Urinary bladder (tissue), 4 donors: Measurements from ENCODE around the gene TXNRD3. TPM values are rescaled to one million over a fixed set of nuclear protein-coding genes. Genes with fewer than 3 reads are reported as not detected.

Experiments used
- DNase-seq: peaks from one replicate; pipeline ENCODE4 v3.0.0-alpha.2; 2015; ENCODE audit errors: extremely low spot score
- H3K27ac ChIP-seq: one replicate; pipeline ENCODE4 v1.5.1; 2013; ENCODE audit warnings: low read depth, mild to moderate bottlenecking, moderate library complexity
- H3K36me3 ChIP-seq: one replicate; pipeline ENCODE4 v1.6.1; 2013; ENCODE audit warnings: mild to moderate bottlenecking, moderate library complexity; ENCODE audit not compliant: insufficient read depth
- H3K4me1 ChIP-seq: one replicate; pipeline ENCODE4 v1.6.1; 2013; ENCODE audit warnings: mild to moderate bottlenecking, moderate library complexity; ENCODE audit not compliant: insufficient read depth
- H3K4me3 ChIP-seq: one replicate; pipeline ENCODE4 v1.5.1; 2013; ENCODE audit warnings: low read depth, low read length
- WGBS: extraction: QIAGEN DNeasy Blood & Tissue Kit; methylation state at CpG from one replicate; pipeline ENCODE4 v1.1.7; 2013; 5-methylcytosine and 5-hydroxymethylcytosine counted together
- polyA plus RNA-seq: library from polyadenylated mRNA; stranded (reverse); fragments of 200-250 nt; gene quantifications from one replicate; pipeline ENCODE4 v1.2.3, GENCODE V29; 2013
- total RNA-seq: library from RNA; depleted of rRNA; stranded (reverse); fragments of >200 nt; gene quantifications from one replicate; pipeline ENCODE4 v1.2.3, GENCODE V29; 2014
- donor health status: healthy with polysubstance abuse.
- donor health status: healthy.

TXNRD3 gene
- total and polyA plus RNA-seq, 2 donors, result 7.2 to 17.8 TPM

DNA sequence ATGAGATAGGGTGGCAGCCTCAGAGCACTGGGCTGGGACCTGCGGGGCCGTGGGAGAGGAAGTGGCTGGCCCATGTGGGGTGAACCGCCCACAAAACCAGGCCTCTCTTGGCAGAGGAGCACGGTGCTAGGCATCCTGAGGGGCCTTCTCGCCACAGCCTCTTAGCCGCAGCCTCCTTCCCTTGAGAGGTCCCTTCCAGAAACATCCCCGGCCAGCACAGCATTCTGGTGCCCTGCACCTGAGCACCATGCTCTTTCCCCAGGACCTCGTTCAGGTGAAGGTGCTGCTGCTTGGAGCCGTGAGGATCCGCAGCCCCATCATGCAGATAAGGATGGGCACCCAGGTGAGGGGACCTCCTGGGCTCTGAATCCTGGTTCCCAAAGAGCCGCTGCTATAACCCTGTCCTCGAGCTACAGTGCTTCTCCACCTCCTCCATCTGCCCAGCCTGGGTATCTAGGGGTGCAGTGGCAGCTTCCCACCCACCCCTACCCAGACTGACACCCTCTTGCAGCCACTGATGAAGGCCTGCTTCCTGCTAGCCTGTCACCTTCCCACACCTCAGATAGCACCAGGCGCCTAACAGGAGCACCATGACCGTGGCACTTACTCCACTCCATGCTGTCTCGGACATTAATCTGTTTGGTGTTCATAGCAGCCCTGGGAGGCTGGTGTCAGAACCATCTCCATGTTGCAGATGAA lies 11.2 kb upstream of the TXNRD3 start:
- H3K4me1 ChIP-seq, result no peaks in the 10 kb centered on the region
- no peak for DNase-seq
- WGBS, result 87% methylated on average over 15 of the region's 15 CpGs
- no peak overlapping the region for H3K4me3 ChIP-seq
- no peaks in the 10 kb centered on the region for H3K36me3 ChIP-seq
- no peak overlapping the region for H3K27ac ChIP-seq

DNA sequence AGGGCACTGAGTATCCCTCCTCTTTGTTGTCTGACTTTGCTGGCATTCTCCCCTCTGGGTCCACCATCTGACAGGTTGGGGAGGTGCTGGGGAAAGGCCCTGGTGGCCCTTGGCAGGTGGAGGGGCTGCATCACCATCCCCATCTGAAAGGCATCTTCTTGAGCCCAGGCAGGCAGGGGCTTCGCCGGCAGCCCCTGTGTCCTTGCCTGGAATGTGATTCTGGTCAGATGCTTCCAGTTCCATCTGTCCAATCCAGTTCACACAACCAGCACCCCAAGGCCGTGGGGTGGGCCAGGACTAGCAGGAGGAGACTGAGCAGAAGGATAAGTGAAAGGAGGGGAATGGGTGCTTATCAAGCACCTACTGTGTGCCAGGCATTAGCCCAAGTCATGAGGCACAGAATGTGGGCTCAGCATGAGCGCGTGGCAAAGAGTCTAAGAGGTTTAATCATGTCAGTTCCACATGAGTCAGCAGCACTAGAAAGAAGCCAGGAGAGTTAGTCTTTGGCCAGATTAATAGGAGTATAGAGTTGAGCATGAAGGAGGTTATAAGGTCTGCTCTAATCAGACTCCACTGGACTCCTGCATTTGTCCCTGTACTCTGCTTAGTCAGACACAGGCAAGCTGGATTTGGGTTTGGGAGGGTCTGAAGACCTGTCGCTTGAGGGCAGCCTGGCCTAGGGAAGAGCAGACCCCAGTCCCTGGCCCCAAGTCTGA lies 10.5 kb upstream of the TXNRD3 start:
- Histone ChIP-seq H3K4me1 (no peaks in the 10 kb centered on the region), H3K4me3 (no peak overlapping the region), H3K27ac (no peak overlapping the region), H3K36me3 (no peaks in the 10 kb centered on the region)
- 75% methylated on average over 6 of the region's 6 CpGs for WGBS
- no peak for DNase-seq

- 55% methylated on average over 5 of the region's 5 CpGs for WGBS
- Histone ChIP-seq H3K27ac (no peak overlapping the region), H3K4me1 (no peaks in the 10 kb centered on the region), H3K36me3 (no peaks in the 10 kb centered on the region), H3K4me3 (no peak overlapping the region)
- no peak for DNase-seq
Observed at GRCh38 chr3:126664591-126665214, 9.8 kb upstream of the TXNRD3 start.

GRCh38 chr3:126663750-126664149 lies 8.8 kb upstream of the TXNRD3 start:
- no peak overlapping the region for H3K27ac ChIP-seq
- WGBS, result 90% methylated on average over 8 of the region's 8 CpGs
- DNase-seq, result no peak
- no peak overlapping the region for H3K4me3 ChIP-seq
- H3K4me1 ChIP-seq, result no peaks in the 10 kb centered on the region
- no peaks in the 10 kb centered on the region for H3K36me3 ChIP-seq

GRCh38 chr3:126663257-126663656 lies 8.3 kb upstream of the TXNRD3 start:
- 79% methylated on average over 4 of the region's 4 CpGs for WGBS
- DNase-seq, result no peak
- no peak overlapping the region for H3K4me3 ChIP-seq
- H3K27ac ChIP-seq, result no peak overlapping the region
- H3K4me1 ChIP-seq, result no peaks in the 10 kb centered on the region
- H3K36me3 ChIP-seq, result no peaks in the 10 kb centered on the region

DNA sequence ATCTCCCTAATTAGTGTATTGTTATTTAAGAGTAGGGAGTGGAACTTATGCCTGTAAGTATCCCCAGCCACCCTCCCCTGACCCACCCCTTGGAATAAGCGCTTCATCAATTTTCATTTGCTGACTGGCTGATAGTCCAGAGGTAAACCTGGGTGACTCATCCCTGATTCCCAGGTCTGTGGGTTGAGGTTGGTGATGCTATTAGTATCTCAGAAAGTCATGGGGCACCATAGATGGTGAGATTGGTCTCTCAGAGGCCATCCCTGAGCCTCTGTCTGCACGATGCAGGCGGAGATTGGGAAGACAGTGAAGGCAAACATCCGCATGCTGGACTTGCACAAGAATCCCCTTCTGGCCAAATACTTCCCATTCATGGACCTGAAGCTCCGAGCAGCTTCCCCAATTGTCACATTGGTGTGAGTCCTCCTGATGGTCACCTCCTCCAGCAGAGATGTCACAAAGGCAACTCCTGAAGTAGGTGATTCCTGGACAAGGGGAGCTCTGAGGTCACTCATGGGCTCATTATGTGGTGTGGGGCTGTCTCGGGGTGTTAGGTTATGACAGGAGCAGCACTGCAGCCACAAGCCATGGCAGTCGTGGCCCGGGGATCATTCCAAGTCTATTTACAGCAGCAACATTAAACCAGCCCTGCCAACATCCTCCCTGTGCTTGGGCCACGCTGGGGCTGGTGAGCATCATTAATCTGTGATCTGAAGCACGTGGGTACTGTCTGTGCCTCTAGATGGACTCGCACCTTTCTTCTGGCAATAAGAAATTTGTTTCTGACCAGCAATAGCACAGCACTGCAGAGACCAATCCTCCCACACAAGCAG lies 6.8 kb upstream of the TXNRD3 start:
- no peak overlapping the region for H3K4me3 ChIP-seq
- DNase-seq, result no peak
- WGBS, result 67% methylated on average over 11 of the region's 11 CpGs
- H3K36me3 ChIP-seq, result no peaks in the 10 kb centered on the region
- H3K27ac ChIP-seq, result no peak overlapping the region
- H3K4me1 ChIP-seq, result no peaks in the 10 kb centered on the region

- WGBS, result 53% methylated on average over 19 of the region's 19 CpGs
- no peaks in the 10 kb centered on the region for H3K36me3 ChIP-seq
- H3K27ac ChIP-seq, result no peak overlapping the region
- DNase-seq, result no peak
- no peaks in the 10 kb centered on the region for H3K4me1 ChIP-seq
- H3K4me3 ChIP-seq, result no peak overlapping the region
Observed at GRCh38 chr3:126659915-126660886, 5.3 kb upstream of the TXNRD3 start.

DNA sequence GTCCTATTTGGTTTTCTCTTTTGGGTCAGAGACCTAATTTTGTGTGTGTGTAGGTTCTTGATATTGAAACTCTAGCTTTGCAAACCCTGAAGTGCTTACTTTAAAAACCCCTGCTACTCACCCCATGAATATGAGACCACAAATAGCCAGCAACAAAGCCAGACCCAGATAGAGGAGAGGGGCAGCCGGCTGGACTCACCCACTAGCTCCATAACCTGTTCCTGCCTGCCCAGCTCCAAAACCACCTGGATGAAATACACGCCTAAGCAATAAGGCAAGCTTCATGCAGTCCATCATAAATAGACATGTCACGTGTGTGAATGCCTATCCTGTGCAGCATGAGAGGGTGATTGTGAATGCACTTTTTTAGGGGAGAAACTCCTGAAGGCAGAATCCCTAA lies 3.7 kb upstream of the TXNRD3 start:
- H3K4me3 ChIP-seq, result no peak overlapping the region
- 88% methylated on average over 3 of the region's 3 CpGs for WGBS
- no peak for DNase-seq

GRCh38 chr3:126657901-126658300 lies 3.0 kb upstream of the TXNRD3 start:
- DNase-seq, result no peak
- no peak overlapping the region for H3K4me3 ChIP-seq
- H3K27ac ChIP-seq, result no peak overlapping the region
- no peaks in the 10 kb centered on the region for H3K4me1 ChIP-seq
- 75% methylated on average over 2 of the region's 2 CpGs for WGBS
- H3K36me3 ChIP-seq, result no peaks in the 10 kb centered on the region

More for the DNA sequence above, 3.7 kb upstream of the TXNRD3 start:
- Histone ChIP-seq H3K36me3 (no peaks in the 10 kb centered on the region), H3K27ac (no peak overlapping the region), H3K4me1 (no peaks in the 10 kb centered on the region)

GRCh38 chr3:126656371-126657134 lies 1.6 kb upstream of the TXNRD3 start:
- Histone ChIP-seq H3K4me3 (no peak overlapping the region), H3K4me1 (no peaks in the 10 kb centered on the region), H3K27ac (no peak overlapping the region), H3K36me3 (no peaks in the 10 kb centered on the region)
- no peak for DNase-seq
- 80% methylated on average over 8 of the region's 8 CpGs for WGBS

DNA sequence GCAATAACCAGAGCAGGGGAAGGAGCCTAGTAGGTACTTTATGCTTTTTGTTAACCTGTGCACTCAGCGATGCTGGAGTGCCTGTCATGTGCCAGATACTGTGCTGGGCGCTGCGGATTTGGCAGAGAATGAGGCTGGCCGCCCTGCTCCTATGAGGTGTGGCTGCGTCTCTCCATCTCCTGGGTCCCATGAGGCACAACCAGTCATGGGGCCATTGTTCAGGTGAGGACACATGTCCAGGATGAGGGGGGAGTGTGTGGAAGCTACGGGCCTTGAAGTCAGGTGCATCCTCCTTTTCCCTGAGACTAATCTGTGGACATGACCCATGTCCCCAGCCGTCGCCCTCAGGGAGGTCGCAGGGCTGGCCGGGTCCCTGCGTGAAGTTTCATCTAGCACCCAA lies 963 bp upstream of the TXNRD3 start:
- 90% methylated on average over 11 of the region's 11 CpGs for WGBS
- H3K36me3 ChIP-seq, result no peaks in the 10 kb centered on the region
- H3K4me1 ChIP-seq, result no peaks in the 10 kb centered on the region
- no peak overlapping the region for H3K27ac ChIP-seq
- no peak overlapping the region for H3K4me3 ChIP-seq
- no peak for DNase-seq

- H3K4me3 ChIP-seq, result no peak overlapping the region
- no peak overlapping the region for H3K27ac ChIP-seq
- 83% methylated on average over 2 of the region's 2 CpGs for WGBS
- H3K4me1 ChIP-seq, result no peaks in the 10 kb centered on the region
- no peaks in the 10 kb centered on the region for H3K36me3 ChIP-seq
- DNase-seq, result no peak
Observed at GRCh38 chr3:126649556-126650092, 5.3 kb downstream of the TXNRD3 start.
